ENCODE measurements around the gene AMOT. TPM values are rescaled to one million over a fixed set of nuclear protein-coding genes. Genes with fewer than 3 reads are reported as not detected.

The AMOT gene
- total RNA-seq, 6 donors from 2014 or later, result 4.2 to 18.9 (median 8.0) TPM

- no peak for DNase-seq
- 55 to 69% methylated on average over 8 of the region's 8 CpGs for WGBS, 2 donors
- H3K27ac ChIP-seq, result no peak overlapping the region
Observed at GRCh38 chrX:112834031-112834845, 6.4 kb downstream of the AMOT start.

GRCh38 chrX:112832481-112833095, 8.0 kb downstream of the AMOT start:
- ATAC-seq (ENCODE audit: low FRiP score in 2 of 2) (peak; percentile 42 to 90), DNase-seq (peak in 1 of 2 donors; percentile 88)
- no peak for TF ChIP-seq EP300 (IDR thresholded peaks at IDR 0.05)
- no peak for TF ChIP-seq CTCF (IDR thresholded peaks at IDR 0.05)
- no peak for TF ChIP-seq POLR2AphosphoS5 (IDR thresholded peaks at IDR 0.05)
- TF ChIP-seq POLR2A (IDR thresholded peaks at IDR 0.05), result no peak
- Histone ChIP-seq H3K36me3 (no peaks in the 10 kb centered on the region), H3K27me3 (no peaks in the 10 kb centered on the region), H3K4me3 (no peak overlapping the region), H3K9me3 (no peaks in the 10 kb centered on the region), H3K27ac (peak overlapping the region in 1 of 4 donors; percentile 23), H3K4me1 (no peaks in the 10 kb centered on the region)
- 60 to 61% methylated on average over 1 to 3 of the region's 3 CpGs for WGBS, 2 donors

More at GRCh38 chrX:112834031-112834845, 6.4 kb downstream of the AMOT start:
- H3K36me3 ChIP-seq, result no peaks in the 10 kb centered on the region
- H3K27me3 ChIP-seq, result no peaks in the 10 kb centered on the region
- no peak overlapping the region for H3K4me3 ChIP-seq
- ATAC-seq (ENCODE audit: low FRiP score in 2 of 2), result no peak
- TF ChIP-seq POLR2A (IDR thresholded peaks at IDR 0.05) (no peak), POLR2AphosphoS5 (IDR thresholded peaks at IDR 0.05) (no peak), EP300 (IDR thresholded peaks at IDR 0.05) (no peak), CTCF (IDR thresholded peaks at IDR 0.05) (no peak)
- H3K9me3 ChIP-seq, result no peaks in the 10 kb centered on the region
- H3K4me1 ChIP-seq, result no peaks in the 10 kb centered on the region

- no peaks in the 10 kb centered on the region for H3K36me3 ChIP-seq
- no peaks in the 10 kb centered on the region for H3K27me3 ChIP-seq
- no peak overlapping the region for H3K27ac ChIP-seq
- no peak for TF ChIP-seq POLR2A (IDR thresholded peaks at IDR 0.05)
- TF ChIP-seq EP300 (IDR thresholded peaks at IDR 0.05), result no peak
- no peak for TF ChIP-seq POLR2AphosphoS5 (IDR thresholded peaks at IDR 0.05)
- TF ChIP-seq CTCF (IDR thresholded peaks at IDR 0.05), result no peak
- DNase-seq, result no peak
- ATAC-seq (ENCODE audit: low FRiP score in 2 of 2), result no peak
- H3K4me1 ChIP-seq, result no peaks in the 10 kb centered on the region
- H3K4me3 ChIP-seq, result no peak overlapping the region
- WGBS, 2 donors, result 73 to 83% methylated on average over 2 to 3 of the region's 3 CpGs
- H3K9me3 ChIP-seq, result no peaks in the 10 kb centered on the region
Observed at GRCh38 chrX:112830540-112830939, 10.1 kb downstream of the AMOT start.

DNA sequence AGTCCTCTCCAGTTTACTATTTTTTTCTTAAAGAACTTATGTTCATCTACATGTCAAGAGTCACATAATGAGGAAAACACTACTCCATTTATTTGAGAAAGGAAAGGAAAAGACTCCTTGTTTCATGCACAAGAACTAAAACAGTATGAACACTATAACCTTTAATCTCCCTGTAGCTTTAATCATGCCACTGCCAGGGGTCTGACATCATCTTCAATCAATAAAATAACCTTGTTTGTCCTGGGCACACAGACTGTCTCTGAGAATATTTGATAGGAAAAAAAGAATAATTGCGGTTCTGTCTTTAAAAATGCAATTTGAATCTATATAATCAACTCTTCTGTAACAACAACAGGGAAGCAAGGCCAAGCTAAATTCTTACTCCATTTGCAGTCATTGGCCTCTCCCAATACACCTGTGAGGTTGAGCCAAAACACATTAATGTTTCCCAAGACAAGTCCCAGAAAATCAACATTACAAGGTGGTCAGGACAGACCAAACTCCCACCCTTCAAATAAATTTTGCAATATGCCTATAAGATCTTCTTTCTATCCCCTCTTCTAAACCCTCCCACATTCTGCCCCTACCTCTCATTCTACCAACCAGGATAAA, 13.2 kb downstream of the AMOT start:
- Histone ChIP-seq H3K27ac (no peak overlapping the region), H3K4me3 (no peak overlapping the region), H3K27me3 (no peaks in the 10 kb centered on the region), H3K36me3 (no peaks in the 10 kb centered on the region), H3K4me1 (no peaks in the 10 kb centered on the region), H3K9me3 (no peaks in the 10 kb centered on the region)
- no peak for ATAC-seq (ENCODE audit: low FRiP score in 2 of 2)
- no peak for TF ChIP-seq POLR2AphosphoS5 (IDR thresholded peaks at IDR 0.05)
- TF ChIP-seq EP300 (IDR thresholded peaks at IDR 0.05), result no peak
- TF ChIP-seq POLR2A (IDR thresholded peaks at IDR 0.05), result no peak
- TF ChIP-seq CTCF (IDR thresholded peaks at IDR 0.05), result no peak
- no peak for DNase-seq
- WGBS, 2 donors, result 88 to 100% methylated on average over 1 of the region's 1 CpG
